HepG2 (cell line): ENCODE results near the gene IL1RAPL1. TPM values are rescaled to one million over a fixed set of nuclear protein-coding genes. Genes with fewer than 3 reads are reported as not detected.

ENCODE experiments used
- ATAC-seq: fragments of 200-7000 bp; cut with Tn5 transposase; 3 replicates; pipeline ENCODE4 v1.9.1; 2020; ENCODE audit warnings: mild to moderate bottlenecking, moderate library complexity
- BruUV-seq: library from RNA; stranded (reverse); fragments of 400-500 nt; replicated peaks from 2 replicates; lab custom pipeline; 2021; lab: Mats Ljungman, UMichigan
- CTCF ChIA-PET: fragments of 300-600 bp; formaldehyde crosslinking; extraction: SDS; loops from one replicate; lab custom pipeline; 2021; ENCODE audit warnings: low total read pairs, inconsistent platforms, low intra/inter-chr PET ratio; lab: Yijun Ruan, JAX
- POLR2A ChIA-PET: fragments of 350-600 bp; sonication (Branson Sonifier 250); formaldehyde crosslinking; loops from one replicate; lab custom pipeline; 2020; ENCODE audit warnings: antibody characterized with exemption, inconsistent platforms; lab: Yijun Ruan, JAX
- DNase-seq: peaks from one replicate; pipeline ENCODE4 v3.0.0-alpha.2; 2015; ENCODE audit warnings: low spot score
- FAIRE-seq: peaks from 3 replicates; lab custom pipeline; 2011; peaks lifted over from hg19 to GRCh38; lab: Jason Lieb, UNC
- H2AFZ ChIP-seq: one replicate; pipeline ENCODE4 v1.6.1; 2011; ENCODE audit warnings: low read length, inconsistent platforms
- H3K27ac ChIP-seq: fragments of 300-600 bp; 3 replicates; pipeline ENCODE4 v1.8.0; 2011; ENCODE audit warnings: mixed run types, mild to moderate bottlenecking, mixed read lengths, low read length, inconsistent platforms; ENCODE audit not compliant: insufficient read depth; ENCODE audit errors: extremely low read length
- H3K27me3 ChIP-seq, 2 experiments: fragments of 200-600 bp in 1 of 2; 2 replicates in 1 of 2; 3 replicates in 1 of 2; pipeline versions ENCODE4 v1.6.0 to v1.8.0; 2011; ENCODE audit warnings: low read length in 2 of 2, mild to moderate bottlenecking in 2 of 2, moderate library complexity in 2 of 2, inconsistent platforms in 1 of 2; ENCODE audit not compliant: insufficient read depth in 2 of 2, control insufficient read depth in 1 of 2
- H3K36me3 ChIP-seq, 2 experiments: fragments of 200-600 bp in 1 of 2; replicated peaks in 1 of 2; 2 replicates in 1 of 2; 3 replicates in 1 of 2; pipeline versions ENCODE4 v1.5.1 to v1.8.0; 2011; ENCODE audit warnings: low read length in 2 of 2, inconsistent platforms in 1 of 2; ENCODE audit not compliant: insufficient read depth in 2 of 2, control insufficient read depth in 1 of 2
- H3K4me1 ChIP-seq: 2 replicates; pipeline ENCODE4 v1.5.1; 2012; ENCODE audit warnings: low read length, inconsistent platforms; ENCODE audit not compliant: insufficient read depth
- H3K4me2 ChIP-seq: 2 replicates; pipeline ENCODE4 v1.6.0; 2011; ENCODE audit warnings: low read depth, low read length, inconsistent platforms
- H3K4me3 ChIP-seq, 3 experiments: fragments of 200-600 bp in 1 of 3; sonication (generic), shearing (Covaris generic) in 1 of 3; replicated peaks in 1 of 3; 2 replicates each; pipeline ENCODE4 v1.5.1; 2011 to 2016; ENCODE audit warnings: low read length in 3 of 3, inconsistent platforms in 2 of 3, low read depth in 2 of 3, mild to moderate bottlenecking in 2 of 3, control low read depth in 1 of 3, mixed read lengths in 1 of 3; ENCODE audit not compliant: insufficient read depth in 1 of 3
- H3K79me2 ChIP-seq: one replicate; pipeline ENCODE4 v1.6.1; 2011; ENCODE audit warnings: low read length, inconsistent platforms; ENCODE audit not compliant: insufficient read depth
- H3K9ac ChIP-seq: 2 replicates; pipeline ENCODE4 v1.6.0; 2011; ENCODE audit warnings: mild to moderate bottlenecking, low read depth, low read length, inconsistent platforms; ENCODE audit not compliant: insufficient read depth
- H3K9me3 ChIP-seq: 2 replicates; pipeline ENCODE4 v1.5.1; 2012; ENCODE audit warnings: mild to moderate bottlenecking, low read length
- H4K20me1 ChIP-seq: 2 replicates; pipeline ENCODE4 v1.6.0; 2011; ENCODE audit warnings: inconsistent platforms, mild to moderate bottlenecking, low read length, moderate library complexity; ENCODE audit not compliant: insufficient read depth
- HNF4A ChIP-seq: sonication (generic); formaldehyde crosslinking; IDR thresholded peaks from 2 replicates; pipeline ENCODE4 v1.4.0; 2020; ENCODE audit warnings: missing genetic modification reagents
- KMT2B ChIP-seq: IDR thresholded peaks from 2 replicates; pipeline ENCODE4 v1.6.1; 2016; ENCODE audit warnings: missing genetic modification reagents, missing compliant biosample characterization
- NAIF1 ChIP-seq: sonication (generic); formaldehyde crosslinking; IDR thresholded peaks from 2 replicates; pipeline ENCODE4 v1.5.0; 2020; ENCODE audit warnings: mild to moderate bottlenecking, missing genetic modification reagents, borderline replicate concordance
- NKX3-1 ChIP-seq: sonication (generic); formaldehyde crosslinking; IDR thresholded peaks from 2 replicates; pipeline ENCODE4 v1.5.0; 2020; ENCODE audit warnings: missing genetic modification reagents
- REXO4 ChIP-seq: sonication (generic); formaldehyde crosslinking; IDR thresholded peaks from 2 replicates; pipeline ENCODE4 v1.8.0; 2022; ENCODE audit warnings: missing genetic modification reagents, mild to moderate bottlenecking, borderline replicate concordance
- ZIK1 ChIP-seq: sonication (generic); formaldehyde crosslinking; IDR thresholded peaks from 2 replicates; pipeline ENCODE4 v1.5.0; 2020; ENCODE audit warnings: mild to moderate bottlenecking, low read depth, missing genetic modification reagents, borderline replicate concordance
- ZNF556 ChIP-seq: sonication (generic); formaldehyde crosslinking; IDR thresholded peaks from 2 replicates; pipeline ENCODE4 v1.4.0; 2020; ENCODE audit warnings: mild to moderate bottlenecking, missing genetic modification reagents, borderline replicate concordance
- ZNF614 ChIP-seq: IDR thresholded peaks from 2 replicates; pipeline ENCODE4 v1.6.1; 2018; ENCODE audit warnings: missing biosample characterization, missing genetic modification reagents, inconsistent platforms, borderline replicate concordance
- ZNF644 ChIP-seq: IDR thresholded peaks from 2 replicates; pipeline ENCODE4 v1.6.1; 2016; ENCODE audit warnings: low read depth
- WGBS: methylation state at CpG from one replicate; pipeline ENCODE4 v1.1.6; 2017; ENCODE audit warnings: low lambda C conversion rate; 5-methylcytosine and 5-hydroxymethylcytosine counted together
- in situ Hi-C: cut with HindIII; loops from 2 replicates; pipeline ENCODE4 v1.10.0; 2017; ENCODE audit warnings: low pct_unique_long_range_greater_than_20kb; ENCODE audit not compliant: extremely low pct_ligation_motif_present
- intact Hi-C: fragments of 100-400 bp; cut with micrococcal nuclease; formaldehyde crosslinking; loops from one replicate; pipeline ENCODE4 v1.10.0; 2022; ENCODE audit not compliant: unreplicated experiment
- polyA plus RNA-seq, 8 experiments: library from polyadenylated mRNA; depleted of rRNA in 3 of 8; stranded (reverse) in 7 of 8; unstranded in 1 of 8; fragments of >200 nt; fragmentation: Illumina TruSeq in 4 of 8; extraction: Trizol in 4 of 8; gene quantifications; 2 replicates each; pipeline versions ENCODE4 v1.2.1 to v1.2.3, GENCODE V29; 2011 to 2016; ENCODE audit warnings: low read depth in 4 of 8, missing spikeins in 1 of 8, mixed read lengths in 1 of 8; ENCODE audit not compliant: insufficient read depth in 1 of 8
- total RNA-seq, 5 experiments: library from RNA; depleted of rRNA; stranded (reverse); fragments of >200 nt; fragmentation: Illumina TruSeq; extraction: Trizol; gene quantifications; 2 replicates each; pipeline ENCODE4 v1.2.3, GENCODE V29; 2016; ENCODE audit warnings: low read depth in 1 of 5
- TF ChIP-seq, protein P1 (sequence below): sonication (generic); formaldehyde crosslinking; IDR thresholded peaks from 2 replicates; pipeline ENCODE4 v1.5.0; 2020; ENCODE audit warnings: missing genetic modification reagents
- TF ChIP-seq, protein P2 (sequence below): sonication (generic); formaldehyde crosslinking; IDR thresholded peaks from 2 replicates; pipeline ENCODE4 v1.4.0; 2020; ENCODE audit warnings: mild to moderate bottlenecking, missing genetic modification reagents, borderline replicate concordance
- TF ChIP-seq, protein P3 (sequence below): conservative IDR thresholded peaks from 2 replicates; pipeline ENCODE4 v1.6.1; 2018; ENCODE audit warnings: missing genetic modification reagents
- TF ChIP-seq, protein P4 (sequence below): sonication (generic); formaldehyde crosslinking; IDR thresholded peaks from 2 replicates; pipeline ENCODE4 v1.4.0; 2020; ENCODE audit warnings: missing genetic modification reagents

Gene IL1RAPL1
- total and polyA plus RNA-seq, 2 of the 13 experiments (the other 11 are each of a cell fraction or from before 2014, with no cell fraction given): 0.04 TPM; not detected in 1

DNA sequence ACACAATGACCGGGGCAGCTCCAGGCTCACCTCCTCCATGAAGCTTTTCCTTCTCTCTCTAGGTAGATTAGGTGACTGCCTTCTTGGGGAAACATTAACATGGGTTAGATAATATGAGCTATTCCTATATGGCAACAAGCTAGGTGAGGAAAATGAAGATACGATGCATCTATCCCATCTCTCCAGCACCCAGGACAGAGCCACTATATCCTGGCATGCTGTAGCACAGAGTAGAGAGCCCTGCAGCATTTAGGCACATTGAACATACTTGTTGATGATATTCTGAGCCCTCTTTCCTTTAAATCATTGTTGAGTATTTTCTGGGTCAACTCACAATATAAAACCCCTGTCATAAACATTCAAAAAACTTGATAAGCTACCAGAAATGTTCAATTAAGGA is 1133.9 kb downstream of the IL1RAPL1 start:
- no peak overlapping the region for H3K27ac ChIP-seq
- H3K4me2 ChIP-seq: no peak overlapping the region
- in situ Hi-C loops (no loop called here), intact Hi-C loops (no loop called here)
- no peaks in the 10 kb centered on the region for H3K79me2 ChIP-seq
- H3K36me3 ChIP-seq: no peaks in the 10 kb centered on the region
- H3K9ac ChIP-seq: no peak overlapping the region
- POLR2A ChIA-PET: no interaction called here
- H2AFZ ChIP-seq: no peak overlapping the region
- ATAC-seq (no peak), DNase-seq (no peak), FAIRE-seq (no peak)
- CTCF ChIA-PET: no interaction called here
- 0% methylated on average over 1 of the region's 2 CpGs for WGBS
- no peaks in the 10 kb centered on the region for H3K27me3 ChIP-seq
- no peaks in the 10 kb centered on the region for H3K4me1 ChIP-seq
- no peaks in the 10 kb centered on the region for H3K9me3 ChIP-seq
- no peak overlapping the region for H3K4me3 ChIP-seq
- no TSS peak for BruUV-seq
- TF ChIP-seq KMT2B (CRISPR knock-in tag) (no peak), ZNF644 (CRISPR knock-in tag) (no peak), ZNF614 (CRISPR knock-in tag) (no peak), REXO4 (CRISPR knock-in tag) (no peak), NAIF1 (CRISPR knock-in tag) (no peak), NKX3-1 (no peak), ZIK1 (CRISPR knock-in tag) (no peak), HNF4A (CRISPR knock-in tag) (no peak), ZNF556 (CRISPR knock-in tag) (no peak)
- TF ChIP-seq, protein P1, sequence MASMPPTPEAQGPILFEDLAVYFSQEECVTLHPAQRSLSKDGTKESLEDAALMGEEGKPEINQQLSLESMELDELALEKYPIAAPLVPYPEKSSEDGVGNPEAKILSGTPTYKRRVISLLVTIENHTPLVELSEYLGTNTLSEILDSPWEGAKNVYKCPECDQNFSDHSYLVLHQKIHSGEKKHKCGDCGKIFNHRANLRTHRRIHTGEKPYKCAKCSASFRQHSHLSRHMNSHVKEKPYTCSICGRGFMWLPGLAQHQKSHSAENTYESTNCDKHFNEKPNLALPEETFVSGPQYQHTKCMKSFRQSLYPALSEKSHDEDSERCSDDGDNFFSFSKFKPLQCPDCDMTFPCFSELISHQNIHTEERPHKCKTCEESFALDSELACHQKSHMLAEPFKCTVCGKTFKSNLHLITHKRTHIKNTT (CRISPR knock-in tag): no peak
- TF ChIP-seq, protein P2, sequence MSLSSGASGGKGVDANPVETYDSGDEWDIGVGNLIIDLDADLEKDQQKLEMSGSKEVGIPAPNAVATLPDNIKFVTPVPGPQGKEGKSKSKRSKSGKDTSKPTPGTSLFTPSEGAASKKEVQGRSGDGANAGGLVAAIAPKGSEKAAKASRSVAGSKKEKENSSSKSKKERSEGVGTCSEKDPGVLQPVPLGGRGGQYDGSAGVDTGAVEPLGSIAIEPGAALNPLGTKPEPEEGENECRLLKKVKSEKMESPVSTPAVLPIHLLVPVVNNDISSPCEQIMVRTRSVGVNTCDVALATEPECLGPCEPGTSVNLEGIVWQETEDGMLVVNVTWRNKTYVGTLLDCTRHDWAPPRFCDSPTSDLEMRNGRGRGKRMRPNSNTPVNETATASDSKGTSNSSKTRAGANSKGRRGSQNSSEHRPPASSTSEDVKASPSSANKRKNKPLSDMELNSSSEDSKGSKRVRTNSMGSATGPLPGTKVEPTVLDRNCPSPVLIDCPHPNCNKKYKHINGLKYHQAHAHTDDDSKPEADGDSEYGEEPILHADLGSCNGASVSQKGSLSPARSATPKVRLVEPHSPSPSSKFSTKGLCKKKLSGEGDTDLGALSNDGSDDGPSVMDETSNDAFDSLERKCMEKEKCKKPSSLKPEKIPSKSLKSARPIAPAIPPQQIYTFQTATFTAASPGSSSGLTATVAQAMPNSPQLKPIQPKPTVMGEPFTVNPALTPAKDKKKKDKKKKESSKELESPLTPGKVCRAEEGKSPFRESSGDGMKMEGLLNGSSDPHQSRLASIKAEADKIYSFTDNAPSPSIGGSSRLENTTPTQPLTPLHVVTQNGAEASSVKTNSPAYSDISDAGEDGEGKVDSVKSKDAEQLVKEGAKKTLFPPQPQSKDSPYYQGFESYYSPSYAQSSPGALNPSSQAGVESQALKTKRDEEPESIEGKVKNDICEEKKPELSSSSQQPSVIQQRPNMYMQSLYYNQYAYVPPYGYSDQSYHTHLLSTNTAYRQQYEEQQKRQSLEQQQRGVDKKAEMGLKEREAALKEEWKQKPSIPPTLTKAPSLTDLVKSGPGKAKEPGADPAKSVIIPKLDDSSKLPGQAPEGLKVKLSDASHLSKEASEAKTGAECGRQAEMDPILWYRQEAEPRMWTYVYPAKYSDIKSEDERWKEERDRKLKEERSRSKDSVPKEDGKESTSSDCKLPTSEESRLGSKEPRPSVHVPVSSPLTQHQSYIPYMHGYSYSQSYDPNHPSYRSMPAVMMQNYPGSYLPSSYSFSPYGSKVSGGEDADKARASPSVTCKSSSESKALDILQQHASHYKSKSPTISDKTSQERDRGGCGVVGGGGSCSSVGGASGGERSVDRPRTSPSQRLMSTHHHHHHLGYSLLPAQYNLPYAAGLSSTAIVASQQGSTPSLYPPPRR (CRISPR knock-in tag): no peak
- TF ChIP-seq, protein P3, sequence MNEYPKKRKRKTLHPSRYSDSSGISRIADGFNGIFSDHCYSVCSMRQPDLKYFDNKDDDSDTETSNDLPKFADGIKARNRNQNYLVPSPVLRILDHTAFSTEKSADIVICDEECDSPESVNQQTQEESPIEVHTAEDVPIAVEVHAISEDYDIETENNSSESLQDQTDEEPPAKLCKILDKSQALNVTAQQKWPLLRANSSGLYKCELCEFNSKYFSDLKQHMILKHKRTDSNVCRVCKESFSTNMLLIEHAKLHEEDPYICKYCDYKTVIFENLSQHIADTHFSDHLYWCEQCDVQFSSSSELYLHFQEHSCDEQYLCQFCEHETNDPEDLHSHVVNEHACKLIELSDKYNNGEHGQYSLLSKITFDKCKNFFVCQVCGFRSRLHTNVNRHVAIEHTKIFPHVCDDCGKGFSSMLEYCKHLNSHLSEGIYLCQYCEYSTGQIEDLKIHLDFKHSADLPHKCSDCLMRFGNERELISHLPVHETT (CRISPR knock-in tag): no peak
- TF ChIP-seq, protein P4, sequence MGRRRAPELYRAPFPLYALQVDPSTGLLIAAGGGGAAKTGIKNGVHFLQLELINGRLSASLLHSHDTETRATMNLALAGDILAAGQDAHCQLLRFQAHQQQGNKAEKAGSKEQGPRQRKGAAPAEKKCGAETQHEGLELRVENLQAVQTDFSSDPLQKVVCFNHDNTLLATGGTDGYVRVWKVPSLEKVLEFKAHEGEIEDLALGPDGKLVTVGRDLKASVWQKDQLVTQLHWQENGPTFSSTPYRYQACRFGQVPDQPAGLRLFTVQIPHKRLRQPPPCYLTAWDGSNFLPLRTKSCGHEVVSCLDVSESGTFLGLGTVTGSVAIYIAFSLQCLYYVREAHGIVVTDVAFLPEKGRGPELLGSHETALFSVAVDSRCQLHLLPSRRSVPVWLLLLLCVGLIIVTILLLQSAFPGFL (CRISPR knock-in tag): no peak
- no peaks in the 10 kb centered on the region for H4K20me1 ChIP-seq
